CMK (cell line): Measurements from ENCODE around the gene FKBP14.
"Not testable (repeated sequence)": the region's sequence is repeated elsewhere in the genome, so short reads cannot be mapped to it uniquely, and the experiment has no call there.

Experiments
- DNase-seq: peaks from one replicate; pipeline ENCODE4 v3.0.0-alpha.2; 2010; ENCODE audit warnings: low read depth

Gene FKBP14

GRCh38 chr7:29989257-29989995 is 37.1 kb downstream of the FKBP14 start, which contains the start of gene SCRN1:
TSS of gene SCRN1 (minus strand) at chr7:29989801. CDS start at chr7:29969067, 20,734 bp downstream.
- DNase-seq = no peak

GRCh38 chr7:29988424-29989256 is 37.9 kb downstream of the FKBP14 start:
- DNase-seq = no peak

- DNase-seq = no peak
Observed at GRCh38 chr7:29987811-29988317, 38.6 kb downstream of the FKBP14 start.

- no peak for DNase-seq
Observed at GRCh38 chr7:29987083-29987482, 39.4 kb downstream of the FKBP14 start.

- DNase-seq = no peak
Observed at GRCh38 chr7:29980151-29980550, 46.4 kb downstream of the FKBP14 start.

GRCh38 chr7:29977886-29978651 is 48.4 kb downstream of the FKBP14 start:
- no peak for DNase-seq

GRCh38 chr7:29976673-29977415 is 49.7 kb downstream of the FKBP14 start:
- DNase-seq = no peak

- no peak for DNase-seq
Observed at GRCh38 chr7:29976266-29976665, 50.2 kb downstream of the FKBP14 start.

GRCh38 chr7:29975561-29975960 is 50.9 kb downstream of the FKBP14 start:
- no peak for DNase-seq

GRCh38 chr7:29974286-29974685 is 52.2 kb downstream of the FKBP14 start:
- DNase-seq = no peak

GRCh38 chr7:29972315-29972669 is 54.2 kb downstream of the FKBP14 start:
- DNase-seq = no peak

GRCh38 chr7:29971566-29972314 is 54.8 kb downstream of the FKBP14 start:
- DNase-seq = no peak

GRCh38 chr7:29970158-29970557 is 56.3 kb downstream of the FKBP14 start:
- DNase-seq = no peak

GRCh38 chr7:29969738-29970137 is 56.8 kb downstream of the FKBP14 start:
- no peak for DNase-seq

GRCh38 chr7:29968683-29969395 is 57.7 kb downstream of the FKBP14 start:
- DNase-seq = no peak

GRCh38 chr7:29965030-29965429 is 61.5 kb downstream of the FKBP14 start:
- DNase-seq = no peak

GRCh38 chr7:29962035-29962434 is 64.5 kb downstream of the FKBP14 start:
- no peak for DNase-seq

- not testable (repeated sequence) for DNase-seq
Observed at GRCh38 chr7:29961611-29962010, 64.9 kb downstream of the FKBP14 start.
